IMR-90 (cell line): ENCODE data around the gene FANCE. TPM values are rescaled to one million over a fixed set of nuclear protein-coding genes. Genes with fewer than 3 reads are reported as not detected.

Source experiments
- ATAC-seq: fragments of 200-7000 bp; cut with Tn5 transposase; 2 replicates; pipeline ENCODE4 v1.9.1; 2020; ENCODE audit warnings: low read depth, mild to moderate bottlenecking, moderate library complexity
- BruUV-seq: library from RNA; stranded (reverse); fragments of 400-500 nt; replicated peaks from 2 replicates; lab custom pipeline; 2021; lab: Mats Ljungman, UMichigan
- CTCF ChIA-PET: fragments of 300-600 bp; formaldehyde crosslinking; extraction: SDS; loops from one replicate; lab custom pipeline; 2021; ENCODE audit warnings: antibody characterized with exemption; lab: Yijun Ruan, JAX
- POLR2A ChIA-PET: fragments of 300-600 bp; sonication (Branson Sonifier 250); formaldehyde crosslinking; loops from one replicate; lab custom pipeline; 2022; ENCODE audit warnings: antibody characterized with exemption; ENCODE audit not compliant: unreplicated experiment; lab: Charles Lee
- DNase-seq: peaks from one replicate; pipeline ENCODE4 v3.0.0; 2013
- H2AFZ ChIP-seq: replicated peaks from 2 replicates; pipeline ENCODE3; 2013; ENCODE audit warnings: low read length, mild to moderate bottlenecking; ENCODE audit not compliant: poor library complexity
- H2AK5ac ChIP-seq: 2 replicates; pipeline ENCODE4 v1.6.1; 2013; ENCODE audit warnings: low read depth, low read length, inconsistent platforms
- H2AK9ac ChIP-seq: replicated peaks from 2 replicates; pipeline ENCODE3; 2013; ENCODE audit warnings: mild to moderate bottlenecking, low read depth, low read length, moderate library complexity; ENCODE audit not compliant: poor library complexity
- H2BK120ac ChIP-seq: 2 replicates; pipeline ENCODE4 v1.6.1; 2013; ENCODE audit warnings: low read depth, low read length, inconsistent platforms
- H2BK15ac ChIP-seq: 3 replicates; pipeline ENCODE4 v1.6.1; 2013; ENCODE audit warnings: low read depth, low read length, inconsistent platforms
- H2BK20ac ChIP-seq: 2 replicates; pipeline ENCODE4 v1.6.1; 2013; ENCODE audit warnings: low read depth, mild to moderate bottlenecking, inconsistent platforms, low read length, moderate library complexity
- H2BK5ac ChIP-seq: 2 replicates; pipeline ENCODE4 v1.6.1; 2013; ENCODE audit warnings: mild to moderate bottlenecking, low read depth, low read length, inconsistent platforms; ENCODE audit not compliant: poor library complexity, severe bottlenecking
- H3K14ac ChIP-seq: replicated peaks from 2 replicates; pipeline ENCODE4 v1.6.1; 2013; ENCODE audit warnings: low read depth, low read length, inconsistent platforms
- H3K18ac ChIP-seq: 2 replicates; pipeline ENCODE4 v1.6.1; 2013; ENCODE audit warnings: low read depth, low read length, control low read depth
- H3K23ac ChIP-seq: 2 replicates; pipeline ENCODE4 v1.6.1; 2013; ENCODE audit warnings: low read depth, low read length, inconsistent platforms
- H3K27ac ChIP-seq: 2 replicates; pipeline ENCODE4 v1.5.1; 2013; ENCODE audit warnings: mild to moderate bottlenecking, control low read depth, low read length; ENCODE audit not compliant: insufficient read depth
- H3K27me3 ChIP-seq: 2 replicates; pipeline ENCODE4 v1.6.1; 2013; ENCODE audit warnings: low read length; ENCODE audit not compliant: control insufficient read depth, insufficient read depth
- H3K36me3 ChIP-seq: 2 replicates; pipeline ENCODE4 v1.6.1; 2013; ENCODE audit warnings: low read length, mixed read lengths; ENCODE audit not compliant: control insufficient read depth, insufficient read depth
- H3K4ac ChIP-seq: 2 replicates; pipeline ENCODE4 v1.6.1; 2013; ENCODE audit warnings: low read depth, low read length, inconsistent platforms
- H3K4me1 ChIP-seq: 2 replicates; pipeline ENCODE4 v1.6.1; 2013; ENCODE audit warnings: low read length, mixed read lengths; ENCODE audit not compliant: control insufficient read depth, insufficient read depth
- H3K4me2 ChIP-seq: 2 replicates; pipeline ENCODE4 v1.6.1; 2013; ENCODE audit warnings: low read depth, mild to moderate bottlenecking, control low read depth, low read length, moderate library complexity
- H3K4me3 ChIP-seq: 2 replicates; pipeline ENCODE4 v1.5.1; 2013; ENCODE audit warnings: low read depth, mild to moderate bottlenecking, control low read depth, low read length, moderate library complexity; ENCODE audit not compliant: insufficient read depth
- H3K56ac ChIP-seq: 2 replicates; pipeline ENCODE4 v1.6.1; 2013; ENCODE audit warnings: low read length, inconsistent platforms; ENCODE audit not compliant: insufficient read depth; ENCODE audit errors: extremely low read depth
- H3K79me1 ChIP-seq, 2 experiments: 2 replicates each; pipeline ENCODE4 v1.6.1; 2013; ENCODE audit warnings: low read length in 2 of 2, inconsistent platforms in 1 of 2, low read depth in 1 of 2
- H3K9ac ChIP-seq: 2 replicates; pipeline ENCODE4 v1.6.1; 2013; ENCODE audit warnings: low read depth, low read length, control low read depth
- H3K9me1 ChIP-seq: 2 replicates; pipeline ENCODE4 v1.6.1; 2013; ENCODE audit warnings: low read length, inconsistent platforms; ENCODE audit not compliant: insufficient read depth
- H3K9me3 ChIP-seq: 2 replicates; pipeline ENCODE4 v1.6.1; 2013; ENCODE audit warnings: low read length; ENCODE audit not compliant: control insufficient read depth, insufficient read depth
- H4K20me1 ChIP-seq: 2 replicates; pipeline ENCODE4 v1.6.1; 2013; ENCODE audit warnings: low read length, inconsistent platforms; ENCODE audit not compliant: insufficient read depth
- H4K5ac ChIP-seq: 2 replicates; pipeline ENCODE4 v1.6.1; 2013; ENCODE audit warnings: mild to moderate bottlenecking, low read depth, low read length, control low read depth
- H4K8ac ChIP-seq, 2 experiments: 2 replicates each; pipeline ENCODE4 v1.6.1; 2013; ENCODE audit warnings: low read depth in 2 of 2, low read length in 2 of 2, control low read depth in 1 of 2, inconsistent platforms in 1 of 2
- H4K91ac ChIP-seq: 2 replicates; pipeline ENCODE4 v1.6.1; 2013; ENCODE audit warnings: low read depth, low read length, inconsistent platforms; ENCODE audit not compliant: insufficient read depth
- BHLHE40 ChIP-seq: fragments of 150-350 bp; IDR thresholded peaks from 2 replicates; pipeline ENCODE4 v1.6.1; 2016; ENCODE audit warnings: mild to moderate bottlenecking, low read depth, low read length
- CEBPB ChIP-seq: IDR thresholded peaks from 2 replicates; pipeline ENCODE4 v1.6.1; 2012; ENCODE audit warnings: low read depth, low read length, improper control_type of control experiment
- CHD1 ChIP-seq: IDR thresholded peaks from 2 replicates; pipeline ENCODE4 v1.6.1; 2012; ENCODE audit warnings: low read depth, low read length, improper control_type of control experiment
- CTCF ChIP-seq: conservative IDR thresholded peaks from 2 replicates; pipeline ENCODE4 v1.5.1; 2012; ENCODE audit warnings: mild to moderate bottlenecking, low read depth, low read length, improper control_type of control experiment
- FOS ChIP-seq: fragments of 150-350 bp; IDR thresholded peaks from 2 replicates; pipeline ENCODE4 v1.6.1; 2016; ENCODE audit warnings: low read depth, low read length
- MAFK ChIP-seq: IDR thresholded peaks from 2 replicates; pipeline ENCODE4 v1.6.1; 2012; ENCODE audit warnings: low read depth, low read length, improper control_type of control experiment
- MAZ ChIP-seq: IDR thresholded peaks from 2 replicates; pipeline ENCODE4 v1.6.1; 2012; ENCODE audit warnings: low read depth, mild to moderate bottlenecking, low read length, improper control_type of control experiment, moderate library complexity, borderline replicate concordance
- MXI1 ChIP-seq: IDR thresholded peaks from 2 replicates; pipeline ENCODE4 v1.6.1; 2012; ENCODE audit warnings: low read depth, mild to moderate bottlenecking, low read length, moderate library complexity, borderline replicate concordance
- NFE2L2 ChIP-seq: fragments of 150-350 bp; IDR thresholded peaks from 2 replicates; pipeline ENCODE4 v1.6.1; 2016; ENCODE audit warnings: low read depth, mild to moderate bottlenecking, low read length
- POLR2A ChIP-seq: IDR thresholded peaks from 2 replicates; pipeline ENCODE4 v1.6.1; 2012; ENCODE audit warnings: mild to moderate bottlenecking, low read depth, low read length
- RAD21 ChIP-seq: IDR thresholded peaks from 2 replicates; pipeline ENCODE4 v1.6.1; 2012; ENCODE audit warnings: low read length, improper control_type of control experiment
- RCOR1 ChIP-seq: IDR thresholded peaks from 2 replicates; pipeline ENCODE4 v1.6.1; 2012; ENCODE audit warnings: mild to moderate bottlenecking, low read length, improper control_type of control experiment; ENCODE audit not compliant: insufficient replicate concordance
- RFX5 ChIP-seq: IDR thresholded peaks from 2 replicates; pipeline ENCODE4 v1.8.0; 2012; ENCODE audit warnings: low read depth, mild to moderate bottlenecking, low read length, moderate library complexity
- SMC3 ChIP-seq: fragments of 150-350 bp; IDR thresholded peaks from 2 replicates; pipeline ENCODE4 v1.6.1; 2016; ENCODE audit warnings: low read depth, mild to moderate bottlenecking, antibody characterized with exemption, low read length, moderate library complexity
- USF2 ChIP-seq: fragments of 150-350 bp; IDR thresholded peaks from 2 replicates; pipeline ENCODE4 v1.6.1; 2017; ENCODE audit warnings: mild to moderate bottlenecking, antibody characterized with exemption, low read length, low read depth
- WGBS, 2 experiments: methylation state at CpG; one replicate each; pipeline versions ENCODE4 v1.1.5 to v1.1.7; 2013; ENCODE audit warnings: missing lambda C conversion rate in 2 of 2; ENCODE audit not compliant: insufficient read length in 1 of 2; ENCODE audit errors: extremely low coverage in 2 of 2; 5-methylcytosine and 5-hydroxymethylcytosine counted together
- dilution Hi-C: fragments of 300-500 bp; cut with HindIII; formaldehyde crosslinking; loops from one replicate; pipeline ENCODE4 v1.14.3; 2018; ENCODE audit warnings: low sequenced_read_pairs; ENCODE audit not compliant: unreplicated experiment
- in situ Hi-C: fragments of 300-500 bp; cut with MboI; formaldehyde crosslinking; loops from 3 replicates; pipeline ENCODE4 v1.14.3; 2019; ENCODE audit warnings: low sequenced_read_pairs, inconsistent platforms, mixed read lengths
- intact Hi-C: fragments of 100-400 bp; cut with micrococcal nuclease; formaldehyde crosslinking; loops from 2 replicates; pipeline ENCODE4 v1.10.0; 2022
- polyA plus RNA-seq, 3 experiments: library from polyadenylated mRNA; depleted of rRNA; stranded (reverse); fragments of >200 nt; gene quantifications; 2 replicates each; pipeline ENCODE4 v1.2.3, GENCODE V29; 2012; ENCODE audit warnings: low replicate concordance in 1 of 3
- total RNA-seq: library from RNA; depleted of rRNA; stranded (reverse); fragments of >200 nt; gene quantifications from 2 replicates; pipeline ENCODE4 v1.2.3, GENCODE V29; 2012

Gene FANCE
- total and polyA plus RNA-seq, 2 of the 4 experiments (the other 2 are of a cell fraction), result 7.1 to 9.1 TPM

GRCh38 chr6:35507221-35507620 lies 55.1 kb downstream of the FANCE start:
- Histone ChIP-seq H3K23ac (no peak overlapping the region), H2AK9ac (no peak overlapping the region), H2AFZ (no peak overlapping the region), H3K4me3 (no peak overlapping the region), H3K27ac (no peak overlapping the region), H2BK15ac (no peak overlapping the region), H3K4me2 (no peak overlapping the region), H3K36me3 (no peaks in the 10 kb centered on the region), H3K56ac (no peak overlapping the region), H3K9me1 (no peaks in the 10 kb centered on the region), H3K9ac (no peak overlapping the region), H3K4me1 (0 out of 2 replicates have a peak, but pooled peaks cover 1% of the 10 kb centered on the region), H2BK120ac (no peak overlapping the region), H2AK5ac (no peak overlapping the region), H3K14ac (no peak overlapping the region), H3K4ac (no peak overlapping the region), H3K18ac (no peak overlapping the region), H2BK5ac (no peak overlapping the region), H4K8ac (no peak overlapping the region), H4K5ac (no peak overlapping the region), H4K91ac (no peak overlapping the region), H3K27me3 (peaks cover 65% of the 10 kb centered on the region), H3K9me3 (peaks cover 5% of the 10 kb centered on the region; the same call in 1 of the 2 replicates), H2BK20ac (no peak overlapping the region), H3K79me1 (no peaks in the 10 kb centered on the region), H4K20me1 (no peaks in the 10 kb centered on the region)
- POLR2A ChIA-PET, result no interaction called here
- CTCF ChIA-PET, result no interaction called here
- ATAC-seq, result no peak; the same call in 1 of the 2 replicates
- intact Hi-C loops, result no loop called here
- no CpG with 5 or more reads among the region's 2 CpGs for WGBS, 2 experiments
- no TSS peak for BruUV-seq
- TF ChIP-seq CEBPB (no peak), NFE2L2 (no peak), POLR2A (no peak), CTCF (no peak), FOS (no peak), BHLHE40 (no peak), MAZ (no peak), USF2 (no peak), MXI1 (no peak), SMC3 (no peak), RAD21 (no peak), CHD1 (no peak), RFX5 (no peak), RCOR1 (no peak), MAFK (no peak)
- dilution Hi-C loops, result no loop called here
- no peak for DNase-seq
- in situ Hi-C loops, result no loop called here
